Cardiac septum (tissue), 1 donor: ENCODE results near the gene TIAM2. TPM values are rescaled to one million over a fixed set of nuclear protein-coding genes. Genes with fewer than 3 reads are reported as not detected.

Experiments used
- DNase-seq: peaks from one replicate; pipeline ENCODE4 v3.0.0-alpha.2; 2020; ENCODE audit warnings: low spot score
- intact Hi-C: fragments of 100-400 bp; cut with DNase I; formaldehyde crosslinking; loops from one replicate; pipeline ENCODE4 v1.14.0; 2022
- total RNA-seq: library from RNA; stranded (reverse); fragmentation: NEBNext Ultra II Directional; extraction: Animal tissue kit (Norgen Biotek cat#: 25700); gene quantifications from one replicate; pipeline ENCODE4 v1.2.1, GENCODE V29; 2021
- donor health status: DM: no; HTN: no; CAD: no.

The TIAM2 gene
- total RNA-seq, 1 donor from 2014 or later: 20.1 TPM

DNA sequence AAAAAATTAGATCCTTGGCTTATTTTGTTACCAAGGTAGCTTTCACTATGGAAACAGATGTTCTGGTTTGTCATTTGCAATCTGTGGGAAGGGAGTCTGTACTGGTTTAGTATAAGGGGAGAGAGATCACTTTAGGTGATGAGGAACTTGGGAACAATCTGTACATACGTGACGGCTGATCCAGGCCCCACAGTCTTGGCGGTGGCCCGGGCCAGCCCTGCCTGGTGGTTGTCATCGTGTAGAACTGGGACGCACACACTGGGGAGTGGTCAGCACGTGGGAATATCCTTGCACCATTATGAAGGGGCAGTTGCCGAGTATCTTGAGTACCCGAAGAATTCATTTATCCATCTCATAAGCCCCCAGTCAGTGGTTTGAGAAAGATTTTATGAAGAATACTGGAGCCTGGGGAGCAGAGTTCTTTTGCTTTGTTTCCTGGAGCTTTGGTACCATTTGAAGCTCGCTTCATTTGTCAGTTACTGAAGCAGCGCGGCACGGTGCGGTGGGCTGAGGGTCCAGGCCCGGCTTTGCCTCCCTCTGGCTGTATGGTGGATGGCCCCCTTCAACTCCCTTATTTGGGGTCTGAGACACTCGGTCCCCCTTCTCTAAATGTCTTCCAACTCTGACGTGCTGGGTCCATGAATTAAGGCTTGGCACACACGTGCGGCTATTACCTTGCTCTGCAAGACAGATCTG, 245.9 kb downstream of the TIAM2 start:
- intact Hi-C loops: no loop called here
- DNase-seq: no peak

DNA sequence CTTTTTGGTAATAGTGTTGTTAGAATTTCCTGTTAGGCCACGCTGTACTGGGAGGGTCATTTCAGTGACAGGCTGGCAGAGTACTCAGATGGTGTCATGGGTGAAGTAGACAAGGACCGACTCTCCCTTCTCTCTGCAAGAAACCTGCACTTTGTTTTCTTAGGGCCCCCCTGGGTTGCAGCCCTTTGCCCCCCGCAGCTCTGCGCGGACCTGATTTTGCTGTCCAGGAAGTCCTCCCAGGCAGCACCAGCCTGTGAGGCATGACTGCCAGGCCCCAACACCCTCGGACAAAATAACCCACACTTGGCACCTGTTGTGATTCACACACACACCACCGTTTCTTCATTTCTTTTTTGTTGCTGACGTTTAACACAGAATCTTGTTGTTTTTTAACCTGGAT, 246.9 kb downstream of the TIAM2 start:
- DNase-seq: no peak
- intact Hi-C loops: no loop called here

DNA sequence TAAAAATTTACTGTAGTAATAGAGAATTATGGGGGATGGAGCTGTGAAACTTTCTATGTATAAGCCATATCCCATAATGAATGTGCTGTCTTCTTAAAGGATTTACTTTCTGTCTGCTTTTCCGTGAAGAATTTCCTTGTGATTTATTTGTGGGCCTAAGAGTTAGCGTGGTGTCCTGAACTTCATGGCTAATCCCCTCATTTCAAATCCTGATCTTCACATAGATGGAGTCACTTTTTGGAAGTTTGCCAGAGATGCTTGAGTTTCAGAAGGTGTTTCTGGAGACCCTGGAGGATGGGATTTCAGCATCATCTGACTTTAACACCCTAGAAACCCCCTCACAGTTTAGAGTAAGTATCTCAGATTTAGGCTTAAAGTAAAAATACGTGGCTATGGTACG, 249.3 kb downstream of the TIAM2 start:
- DNase-seq: no peak
- intact Hi-C loops: no loop called here

DNA sequence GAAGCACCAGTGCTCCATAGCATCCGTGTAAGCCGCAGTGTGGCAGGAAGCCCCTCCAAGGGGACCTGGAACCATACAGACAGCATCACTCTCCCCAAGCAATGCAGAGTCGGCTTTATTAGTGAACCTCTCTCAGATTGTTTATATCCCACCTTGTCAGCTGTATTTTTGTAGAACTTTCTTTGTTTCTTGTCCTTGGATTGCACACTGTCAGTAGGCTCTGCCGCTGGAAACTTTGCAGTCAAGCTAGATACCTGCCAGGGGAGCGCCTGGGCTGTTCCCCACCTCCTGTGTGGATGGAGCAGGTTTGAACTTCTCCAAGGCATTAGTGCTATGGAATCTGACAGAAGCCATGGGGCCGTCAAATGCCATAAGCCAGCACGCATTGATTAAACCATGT, 250.1 kb downstream of the TIAM2 start:
- intact Hi-C loops: loop anchor here (5.0 kb wide), 1 partner anchor 68 kb away; no protein-coding TSS in a partner anchor
- no peak for DNase-seq

DNA sequence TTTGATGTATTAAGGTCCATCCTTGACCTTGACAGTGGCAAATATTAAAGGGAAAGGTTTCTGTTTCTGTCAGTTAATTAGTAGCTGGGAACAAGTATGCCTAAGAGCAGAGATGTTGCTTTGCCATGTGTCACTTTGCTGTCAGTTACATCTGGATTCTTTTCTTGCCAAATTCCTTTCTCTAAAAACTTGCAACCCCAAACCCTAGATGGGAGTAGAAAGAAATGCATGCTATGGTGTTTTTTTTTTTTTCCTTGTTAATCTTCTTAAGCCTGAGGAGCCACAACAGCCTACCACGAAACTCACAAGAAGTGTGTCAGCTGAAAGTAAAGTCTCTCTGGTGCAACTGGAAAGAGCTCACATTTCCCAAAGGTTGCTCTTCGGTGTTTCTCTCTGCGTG, 250.7 kb downstream of the TIAM2 start:
- no peak for DNase-seq
- intact Hi-C loops: loop anchor here (5.0 kb wide), 1 partner anchor 69 kb away; no protein-coding TSS in a partner anchor

DNA sequence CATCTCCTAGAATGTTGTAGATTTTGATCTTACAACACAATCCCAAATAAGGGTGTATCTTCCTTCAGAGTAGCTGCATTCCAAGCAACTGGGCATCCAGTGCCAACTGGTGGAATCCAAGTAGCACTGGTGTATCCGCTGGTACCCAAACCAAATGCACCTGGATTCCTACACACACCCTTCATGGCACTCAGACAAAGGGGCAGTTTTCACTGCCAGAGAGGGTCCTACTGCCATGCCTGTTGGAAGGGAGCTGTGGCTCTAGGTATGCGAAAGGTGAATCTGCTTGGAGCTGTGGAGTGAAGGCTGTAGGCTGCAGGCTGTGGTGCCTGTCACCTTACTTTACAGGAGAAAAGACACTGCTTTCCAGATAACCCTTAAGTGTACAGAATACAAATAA, 251.7 kb downstream of the TIAM2 start:
- DNase-seq: no peak
- intact Hi-C loops: loop anchor here (5.0 kb wide), 1 partner anchor 70 kb away; no protein-coding TSS in a partner anchor

DNA sequence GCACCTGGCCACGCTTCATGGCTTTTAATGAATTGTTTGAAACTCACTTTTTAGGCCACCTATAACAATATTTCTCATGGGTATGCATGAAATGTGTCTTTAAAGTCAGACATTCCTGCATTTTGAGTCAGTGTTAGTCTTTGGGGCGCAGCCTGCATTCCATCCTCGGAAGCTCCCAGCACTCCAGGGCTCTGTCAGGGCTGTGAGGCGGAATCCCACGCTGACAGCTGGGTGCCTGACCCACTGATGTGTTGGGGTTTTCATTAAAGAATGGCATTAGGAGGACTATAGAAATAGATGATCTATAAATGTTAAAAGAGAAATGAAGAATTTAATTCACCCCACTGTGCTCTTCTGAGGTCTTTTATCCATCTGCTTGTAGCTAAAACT, 252.5 kb downstream of the TIAM2 start:
- DNase-seq: no peak
- intact Hi-C loops: loop anchor here (5.0 kb wide), 1 partner anchor 70 kb away; no protein-coding TSS in a partner anchor

DNA sequence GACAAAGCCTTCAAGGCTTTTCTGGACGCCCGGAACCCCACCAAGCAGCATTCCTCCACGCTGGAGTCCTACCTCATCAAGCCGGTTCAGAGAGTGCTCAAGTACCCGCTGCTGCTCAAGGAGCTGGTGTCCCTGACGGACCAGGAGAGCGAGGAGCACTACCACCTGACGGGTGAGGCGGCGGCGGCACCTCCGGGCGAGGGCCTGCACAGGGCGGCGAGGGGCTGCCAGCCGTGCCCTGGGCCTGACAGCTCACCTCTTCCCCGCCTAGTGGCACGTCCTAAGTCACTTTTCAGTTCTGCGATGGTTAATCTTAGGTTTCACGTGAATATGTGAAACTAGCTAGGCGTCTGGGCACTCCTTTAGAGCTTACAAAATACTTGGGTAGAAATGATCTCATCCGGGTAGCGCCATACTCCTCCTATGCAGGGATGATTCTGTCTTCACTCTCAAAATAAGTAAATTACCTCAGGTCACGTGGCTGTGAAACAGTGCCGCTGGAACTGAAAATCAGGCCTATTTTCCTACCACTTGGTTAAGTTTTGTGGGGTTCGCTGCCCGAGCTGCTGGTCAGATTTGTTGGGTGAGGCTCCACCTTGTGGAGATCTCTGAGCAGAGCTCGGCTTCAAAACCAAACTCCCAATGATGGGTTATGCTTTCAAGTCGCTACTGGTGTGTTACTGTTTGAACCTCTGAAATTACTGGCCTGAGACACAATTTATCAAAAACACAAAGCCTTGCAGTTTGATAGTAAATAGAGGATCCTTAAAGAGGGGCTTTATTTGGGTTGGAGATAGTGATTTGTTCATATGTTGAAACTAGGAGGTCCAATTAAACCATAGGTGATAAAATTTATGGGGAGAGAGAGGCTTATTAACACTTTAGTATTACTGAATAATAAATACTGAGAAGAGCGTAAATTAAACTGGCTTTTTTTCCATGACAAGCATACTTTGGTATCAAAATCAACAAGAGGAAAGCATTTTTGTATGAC, 253.2 kb downstream of the TIAM2 start:
- DNase-seq: no peak
- intact Hi-C loops: loop anchor here (5.0 kb wide), 1 partner anchor 71 kb away; no protein-coding TSS in a partner anchor

DNA sequence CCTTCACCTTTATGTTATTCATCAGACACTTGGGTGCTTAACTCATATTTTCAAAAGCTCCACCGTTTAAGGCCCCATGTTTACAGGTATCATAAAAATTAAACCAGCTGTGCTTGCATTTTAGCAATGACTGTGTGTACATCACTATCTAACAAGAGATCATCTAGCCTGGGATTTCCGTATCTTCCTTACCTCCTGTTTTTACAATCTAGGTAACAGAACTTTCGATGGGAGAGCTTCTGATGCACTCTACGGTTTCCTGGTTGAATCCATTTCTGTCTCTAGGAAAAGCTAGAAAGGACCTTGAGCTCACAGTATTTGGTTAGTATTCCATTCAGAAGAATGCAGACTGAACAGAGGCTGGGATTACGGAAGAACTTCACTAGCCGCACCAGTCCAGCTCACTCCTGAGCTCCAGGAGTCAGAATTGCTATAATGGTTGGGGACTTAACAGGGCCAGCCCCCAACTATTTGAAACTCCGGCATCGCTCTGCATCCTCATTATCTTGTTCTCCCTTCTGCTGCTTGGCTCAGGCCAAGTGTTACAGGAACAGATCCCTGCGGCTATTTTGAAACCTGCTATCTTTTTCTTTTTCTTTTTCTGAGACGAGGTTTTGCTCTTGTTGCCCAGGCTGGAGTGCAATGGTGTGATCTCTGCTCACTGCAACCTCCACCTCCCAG, 255.7 kb downstream of the TIAM2 start:
- intact Hi-C loops: no loop called here
- DNase-seq: no peak

DNA sequence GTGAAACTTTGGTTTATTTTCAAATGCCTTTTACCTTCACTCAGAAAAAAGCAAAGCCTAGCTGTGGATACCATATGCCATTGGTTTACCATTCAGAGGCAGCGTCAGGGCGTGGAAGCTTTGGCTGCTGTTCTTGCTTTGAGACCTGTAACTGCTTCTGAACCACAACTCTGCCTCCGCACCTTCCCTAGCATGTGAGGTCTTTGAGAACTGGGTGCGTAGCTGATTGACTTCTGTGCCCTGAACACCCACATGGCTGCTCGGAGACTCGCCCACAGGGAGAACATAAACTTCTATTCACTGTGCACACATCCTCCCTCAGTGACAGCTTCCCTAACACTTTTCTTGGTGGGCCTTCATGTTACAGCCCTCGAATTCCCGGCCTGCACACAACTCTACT, 257.5 kb downstream of the TIAM2 start:
- no peak for DNase-seq
- intact Hi-C loops: no loop called here

DNA sequence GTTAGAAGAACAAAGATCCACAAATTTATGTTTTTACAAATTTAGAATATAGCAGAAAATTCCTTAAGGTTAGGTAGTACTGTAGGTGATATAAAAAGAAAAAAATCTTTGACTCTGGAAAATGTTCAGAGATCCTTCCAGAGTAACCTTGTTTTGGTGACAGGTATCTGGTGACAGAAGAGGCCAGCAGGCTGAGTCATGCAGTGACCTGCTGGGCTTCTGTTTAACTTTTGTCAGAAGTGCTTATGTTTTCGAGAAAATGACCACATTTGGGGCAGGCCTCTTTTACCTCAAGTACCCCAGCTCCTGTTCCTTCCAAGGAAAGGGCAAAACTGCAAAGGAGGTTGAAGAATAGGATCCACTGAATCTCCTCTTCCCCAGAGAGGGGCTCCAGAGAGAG, 258.2 kb downstream of the TIAM2 start:
- no peak for DNase-seq
- intact Hi-C loops: no loop called here

DNA sequence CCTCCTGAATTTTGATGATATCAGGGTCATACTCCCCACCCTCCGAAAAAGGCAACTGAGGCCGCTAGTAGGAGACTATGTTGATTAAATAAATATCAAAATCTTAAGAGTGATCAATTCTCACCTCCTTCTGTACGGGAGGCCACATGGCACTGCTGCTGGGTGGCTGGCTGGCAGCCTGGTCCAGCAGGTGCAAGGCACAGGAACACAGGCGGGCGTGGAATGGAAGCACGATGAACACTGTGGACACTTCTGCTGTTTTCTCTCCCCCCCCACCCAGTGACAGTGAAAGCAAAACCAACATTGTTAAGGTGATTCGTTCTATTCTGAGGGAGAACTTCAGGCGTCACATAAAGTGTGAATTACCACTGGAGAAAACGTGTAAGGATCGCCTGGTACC, 259.0 kb downstream of the TIAM2 start:
- no peak for DNase-seq
- intact Hi-C loops: no loop called here

DNA sequence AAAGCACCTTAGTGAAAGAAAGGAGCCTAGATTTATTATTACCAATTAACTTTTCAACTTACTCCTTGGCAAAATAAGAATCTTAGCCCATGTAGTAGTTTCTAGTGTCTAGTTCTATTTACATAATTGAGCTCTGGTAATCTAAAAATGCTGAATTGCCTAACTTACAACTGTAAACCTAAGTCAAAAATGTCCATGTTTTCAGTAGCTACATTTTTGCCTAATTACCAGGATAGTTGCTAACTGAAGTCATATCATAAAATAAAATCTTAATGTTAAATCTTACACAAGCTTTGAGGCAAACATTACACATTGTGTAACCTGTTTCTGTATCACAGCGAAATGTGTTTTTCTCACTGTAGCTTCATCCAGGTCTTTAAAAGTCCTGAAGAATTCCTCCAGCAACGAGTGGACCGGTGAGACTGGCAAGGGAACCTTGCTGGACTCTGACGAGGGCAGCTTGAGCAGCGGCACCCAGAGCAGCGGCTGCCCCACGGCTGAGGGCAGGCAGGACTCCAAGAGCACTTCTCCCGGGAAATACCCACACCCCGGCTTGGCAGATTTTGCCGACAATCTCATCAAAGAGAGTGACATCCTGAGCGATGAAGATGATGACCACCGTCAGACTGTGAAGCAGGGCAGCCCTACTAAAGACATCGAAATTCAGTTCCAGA, 261.1 kb downstream of the TIAM2 start:
- no peak for DNase-seq
- intact Hi-C loops: no loop called here

DNA sequence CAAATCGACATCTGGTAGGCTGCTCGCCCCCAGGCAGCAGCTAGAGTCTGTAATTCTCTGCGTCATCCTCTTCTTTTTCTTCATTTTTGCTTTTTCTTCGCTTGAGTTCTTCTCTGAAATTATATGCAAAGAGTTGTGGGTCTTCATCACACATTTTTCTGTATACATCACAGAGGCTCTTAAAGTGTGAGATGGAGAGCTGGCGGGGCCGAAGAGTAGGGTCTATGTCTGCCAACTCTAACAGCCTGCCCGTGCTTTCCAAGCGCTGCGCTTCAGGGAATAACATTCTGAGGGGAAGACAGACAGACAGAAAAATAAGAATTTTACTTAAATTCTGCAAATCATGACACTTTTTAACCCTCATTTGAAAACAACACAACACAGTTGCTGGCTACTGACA, 262.7 kb downstream of the TIAM2 start:
- intact Hi-C loops: no loop called here
- DNase-seq: no peak

DNA sequence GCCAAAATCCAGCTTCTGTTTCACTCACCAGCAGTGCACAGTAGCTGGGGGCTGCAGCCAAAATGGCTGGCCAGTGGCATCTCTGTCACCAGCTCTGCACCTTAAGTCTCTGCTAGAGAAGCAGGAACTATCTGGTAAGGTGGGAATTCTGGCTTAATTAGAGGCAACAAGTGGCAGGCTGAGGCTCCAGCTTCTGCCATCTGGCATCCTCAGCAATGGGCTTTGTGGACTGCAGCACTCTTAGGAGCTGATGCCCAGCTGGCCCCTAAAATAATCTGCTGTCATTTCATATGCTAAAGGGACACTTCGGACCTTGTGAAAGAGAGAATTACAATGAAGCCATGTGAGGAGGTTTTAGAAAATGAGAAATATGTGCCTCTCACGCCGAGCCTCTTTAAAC, 264.1 kb downstream of the TIAM2 start:
- no peak for DNase-seq
- intact Hi-C loops: no loop called here

DNA sequence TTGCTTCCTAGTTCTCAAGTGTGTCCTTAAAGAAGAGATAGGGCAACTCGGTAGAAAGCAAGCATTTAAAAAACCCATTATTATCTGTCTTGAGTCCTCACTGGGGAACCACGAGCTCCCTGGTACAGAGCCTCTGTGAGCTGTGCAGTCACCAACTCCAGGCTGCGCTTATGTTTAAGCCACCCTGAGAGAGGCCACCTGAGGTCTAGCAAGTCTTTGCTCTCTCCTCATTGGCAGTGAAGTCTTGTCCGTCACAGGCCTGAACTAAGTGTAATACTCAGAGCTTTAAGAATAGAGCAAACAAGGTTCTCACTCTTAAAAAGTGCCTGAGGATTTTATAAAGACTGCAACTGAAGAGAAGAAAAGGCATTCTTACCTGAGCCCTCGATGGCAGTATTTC, 264.8 kb downstream of the TIAM2 start:
- intact Hi-C loops: no loop called here
- DNase-seq: no peak

DNA sequence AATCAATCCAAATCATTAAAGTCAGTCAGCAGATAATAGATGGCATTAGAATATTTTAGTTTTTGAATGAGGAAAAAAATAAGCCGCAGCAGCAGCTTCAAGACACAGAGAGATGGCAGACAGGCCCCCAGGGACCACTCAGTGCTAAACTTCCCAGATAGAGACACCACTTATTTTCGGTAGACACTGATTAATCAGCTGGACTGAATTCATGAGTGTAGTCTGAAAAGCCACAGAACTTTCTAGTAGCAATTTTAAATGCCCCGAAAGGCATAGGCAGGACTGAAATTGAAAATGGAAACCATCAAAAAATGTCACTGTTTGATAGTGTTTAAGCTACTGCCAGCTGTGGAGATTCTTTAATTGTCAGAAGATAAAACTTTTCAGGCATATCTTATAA, 265.6 kb downstream of the TIAM2 start:
- intact Hi-C loops: no loop called here
- no peak for DNase-seq

DNA sequence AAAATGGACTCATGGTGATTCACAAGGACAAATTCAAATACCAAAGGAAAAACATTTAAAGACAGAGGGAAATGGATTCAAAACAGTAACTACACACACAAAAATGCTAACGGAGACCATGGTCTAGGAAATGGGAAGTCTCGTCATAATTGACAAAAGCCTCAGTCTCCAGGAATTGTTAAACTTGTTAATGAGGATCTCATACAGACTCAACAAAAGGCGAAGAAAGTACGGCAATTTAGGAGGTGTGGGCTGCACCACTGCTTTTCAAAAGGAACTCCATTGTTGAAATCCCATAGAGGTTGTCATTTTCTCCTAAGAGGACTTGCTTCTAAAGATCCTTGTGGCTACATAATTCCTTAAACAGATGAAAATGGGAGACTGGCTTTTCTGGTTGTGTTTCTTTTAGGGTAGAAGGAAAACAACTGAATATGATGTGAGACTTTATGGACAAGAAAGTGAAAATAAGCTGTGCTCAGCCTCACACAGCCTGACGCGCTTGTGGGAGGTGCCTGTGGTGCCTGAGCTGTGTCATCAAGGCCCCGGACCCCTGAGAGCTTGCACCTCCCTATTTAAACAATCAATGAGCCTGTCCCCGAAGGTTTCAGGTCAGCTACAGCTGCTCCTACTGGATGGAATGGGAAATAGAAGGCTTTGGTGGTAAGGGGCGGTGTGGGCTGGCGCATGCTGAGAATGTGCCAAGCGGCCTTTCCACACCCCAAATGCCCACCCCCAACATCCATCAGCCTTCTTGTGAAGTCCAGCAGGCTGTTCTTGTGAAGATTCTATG, 266.2 kb downstream of the TIAM2 start:
- no peak for DNase-seq
- intact Hi-C loops: no loop called here

DNA sequence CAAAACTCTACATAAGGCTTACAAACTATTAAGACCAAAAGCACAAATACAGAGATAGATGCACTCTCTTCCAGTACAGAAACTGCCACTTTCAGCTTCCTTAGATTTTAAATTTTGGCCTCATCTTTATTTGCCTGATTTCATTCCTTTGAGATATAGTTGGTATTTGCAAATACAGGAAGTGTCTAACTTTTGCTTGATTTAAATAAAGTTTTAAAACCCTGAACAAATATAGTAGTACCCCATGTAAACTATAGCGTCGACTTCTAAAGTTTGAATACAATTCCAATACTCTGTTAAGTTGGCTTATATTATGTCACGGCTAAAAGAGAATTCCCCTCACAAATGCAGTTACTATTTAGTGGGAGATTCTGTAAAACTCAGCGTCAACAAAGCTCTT, 267.5 kb downstream of the TIAM2 start:
- DNase-seq: no peak
- intact Hi-C loops: no loop called here
